Neural cell (in vitro differentiated cells): ENCODE data around the gene TXNRD3. TPM values are rescaled to one million over a fixed set of nuclear protein-coding genes. Genes with fewer than 3 reads are reported as not detected.

Experiments used
- H2AFZ ChIP-seq: fragments of 200-600, 300-800 bp; sonication (generic), shearing (Covaris generic); 2 replicates; pipeline ENCODE4 v1.6.0; 2014; ENCODE audit warnings: low read depth, mild to moderate bottlenecking, antibody characterized with exemption, low read length, moderate library complexity
- H3F3A ChIP-seq: fragments of 200-600 bp; shearing (Covaris generic); 2 replicates; pipeline ENCODE4 v1.6.1; 2016; ENCODE audit warnings: mild to moderate bottlenecking, moderate library complexity, mixed read lengths, antibody characterized with exemption, low read length; ENCODE audit not compliant: insufficient read depth, poor library complexity, severe bottlenecking
- H3K27ac ChIP-seq: fragments of 200-600, 300-800 bp; sonication (generic), shearing (Covaris generic); 2 replicates; pipeline ENCODE4 v1.5.1; 2014; ENCODE audit warnings: mild to moderate bottlenecking, low read length, moderate library complexity
- H3K27me3 ChIP-seq: fragments of 300-800, 200-600 bp; sonication (generic), shearing (Covaris generic); 2 replicates; pipeline ENCODE4 v1.6.0; 2014; ENCODE audit warnings: mild to moderate bottlenecking, low read depth, low read length, moderate library complexity; ENCODE audit not compliant: insufficient read depth
- H3K36me3 ChIP-seq: fragments of 300-800, 200-600 bp; sonication (generic), shearing (Covaris generic); 2 replicates; pipeline ENCODE4 v1.5.1; 2014; ENCODE audit warnings: mild to moderate bottlenecking, antibody characterized with exemption, low read length, moderate library complexity; ENCODE audit not compliant: insufficient read depth
- H3K4me2 ChIP-seq: fragments of 300-800, 200-600 bp; sonication (generic), shearing (Covaris generic); 2 replicates; pipeline ENCODE4 v1.6.0; 2014; ENCODE audit warnings: mild to moderate bottlenecking, low read length
- H3K4me3 ChIP-seq: fragments of 300-800, 200-600 bp; sonication (generic), shearing (Covaris generic); 2 replicates; pipeline ENCODE4 v1.5.1; 2014; ENCODE audit warnings: mild to moderate bottlenecking, low read length, moderate library complexity
- H3K79me2 ChIP-seq: fragments of 200-600 bp; shearing (Covaris generic); replicated peaks from 2 replicates; pipeline ENCODE4 v1.6.0; 2014; ENCODE audit warnings: mild to moderate bottlenecking, low read length, moderate library complexity; ENCODE audit not compliant: insufficient read depth
- H3K9ac ChIP-seq: fragments of 300-800, 200-600 bp; sonication (generic), shearing (Covaris generic); 2 replicates; pipeline ENCODE4 v1.6.1; 2016; ENCODE audit warnings: mild to moderate bottlenecking, low read length, mixed read lengths
- H3K9me2 ChIP-seq: fragments of 200-600 bp; shearing (Covaris generic); 2 replicates; pipeline ENCODE4 v1.6.1; 2016; ENCODE audit warnings: mild to moderate bottlenecking, low read length, mixed read lengths; ENCODE audit not compliant: insufficient read depth
- H3K9me3 ChIP-seq: fragments of 200-600, 300-800 bp; sonication (generic), shearing (Covaris generic); 2 replicates; pipeline ENCODE4 v1.6.1; 2016; ENCODE audit warnings: mild to moderate bottlenecking, mixed run types, low read length, moderate library complexity, mixed read lengths
- H4K20me1 ChIP-seq: fragments of 200-600 bp; shearing (Covaris generic); 2 replicates; pipeline ENCODE4 v1.6.1; 2016; ENCODE audit warnings: mild to moderate bottlenecking, mixed run types; ENCODE audit not compliant: insufficient read depth
- CTCF ChIP-seq: fragments of 450-650 bp; IDR thresholded peaks from 2 replicates; pipeline ENCODE4 v1.5.1; 2014; ENCODE audit warnings: antibody characterized with exemption, mild to moderate bottlenecking, moderate library complexity; ENCODE audit not compliant: poor library complexity, severe bottlenecking
- EP300 ChIP-seq: fragments of 450-650 bp; conservative IDR thresholded peaks from 2 replicates; pipeline ENCODE4 v1.6.1; 2014; ENCODE audit warnings: antibody characterized with exemption, mild to moderate bottlenecking, moderate library complexity; ENCODE audit not compliant: poor library complexity, severe bottlenecking
- EZH2 ChIP-seq: fragments of 200-600, 300-800 bp; shearing (Covaris generic), sonication (generic); IDR thresholded peaks from 2 replicates; pipeline ENCODE4 v1.6.1; 2014; ENCODE audit warnings: antibody characterized with exemption, low read length, borderline replicate concordance, mild to moderate bottlenecking; ENCODE audit not compliant: insufficient read depth, poor library complexity, severe bottlenecking
- MXI1 ChIP-seq: fragments of 450-650 bp; conservative IDR thresholded peaks from 2 replicates; pipeline ENCODE4 v1.6.1; 2014; ENCODE audit warnings: antibody characterized with exemption, mild to moderate bottlenecking; ENCODE audit not compliant: poor library complexity, severe bottlenecking
- POLR2AphosphoS5 ChIP-seq: IDR thresholded peaks from 2 replicates; pipeline ENCODE4 v1.6.1; 2012
- RAD21 ChIP-seq: fragments of 450-650 bp; conservative IDR thresholded peaks from 2 replicates; pipeline ENCODE4 v1.6.1; 2014; ENCODE audit warnings: antibody characterized with exemption, mild to moderate bottlenecking, moderate library complexity
- REST ChIP-seq: IDR thresholded peaks from 2 replicates; pipeline ENCODE4 v1.6.1; 2012; ENCODE audit warnings: borderline replicate concordance
- SMC3 ChIP-seq: fragments of 450-650 bp; conservative IDR thresholded peaks from 2 replicates; pipeline ENCODE4 v1.6.1; 2014; ENCODE audit warnings: antibody characterized with exemption, mild to moderate bottlenecking, moderate library complexity; ENCODE audit not compliant: poor library complexity
- TAF1 ChIP-seq: IDR thresholded peaks from 2 replicates; pipeline ENCODE4 v1.6.1; 2012; ENCODE audit warnings: low read depth
- polyA plus RNA-seq: library from polyadenylated mRNA; depleted of rRNA; stranded (reverse); fragments of >200 nt; gene quantifications from 2 replicates; pipeline ENCODE4 v1.2.3, GENCODE V29; 2014

The TXNRD3 gene
- polyA plus RNA-seq, 1 donor from 2014 or later, result 2.2 TPM

GRCh38 chr3:126664591-126665214 is 9.8 kb upstream of the TXNRD3 start:
- H3K36me3 ChIP-seq, result no peaks in the 10 kb centered on the region
- TF ChIP-seq EZH2, result no peak
- no peak for TF ChIP-seq SMC3
- TF ChIP-seq CTCF, result no peak
- no peak for TF ChIP-seq REST
- no peak for TF ChIP-seq EP300
- no peak for TF ChIP-seq MXI1
- no peak for TF ChIP-seq TAF1
- TF ChIP-seq POLR2AphosphoS5, result no peak
- TF ChIP-seq RAD21, result no peak
- no peaks in the 10 kb centered on the region for H4K20me1 ChIP-seq
- no peak overlapping the region for H3K4me3 ChIP-seq
- H3K27ac ChIP-seq, result no peak overlapping the region
- no peaks in the 10 kb centered on the region for H3K79me2 ChIP-seq
- no peaks in the 10 kb centered on the region for H3K9me2 ChIP-seq
- H3K4me2 ChIP-seq, result no peak overlapping the region
- H3K27me3 ChIP-seq, result no peaks in the 10 kb centered on the region
- H3K9me3 ChIP-seq, result peaks cover 6% of the 10 kb centered on the region
- no peaks in the 10 kb centered on the region for H3F3A ChIP-seq
- no peak overlapping the region for H2AFZ ChIP-seq
- no peak overlapping the region for H3K9ac ChIP-seq

- H4K20me1 ChIP-seq, result no peaks in the 10 kb centered on the region
- H2AFZ ChIP-seq, result no peak overlapping the region
- H3K27me3 ChIP-seq, result no peaks in the 10 kb centered on the region
Observed at GRCh38 chr3:126663750-126664149, 8.8 kb upstream of the TXNRD3 start.

More at GRCh38 chr3:126663750-126664149, 8.8 kb upstream of the TXNRD3 start:
- H3K9ac ChIP-seq, result no peak overlapping the region
- no peaks in the 10 kb centered on the region for H3K79me2 ChIP-seq
- H3K4me3 ChIP-seq, result no peak overlapping the region
- no peaks in the 10 kb centered on the region for H3K9me2 ChIP-seq
- TF ChIP-seq CTCF (no peak), POLR2AphosphoS5 (no peak), MXI1 (no peak), EZH2 (no peak), TAF1 (no peak)
- H3K36me3 ChIP-seq, result no peaks in the 10 kb centered on the region
- no peaks in the 10 kb centered on the region for H3F3A ChIP-seq
- peaks cover 6% of the 10 kb centered on the region for H3K9me3 ChIP-seq
- H3K4me2 ChIP-seq, result no peak overlapping the region
- H3K27ac ChIP-seq, result no peak overlapping the region
